Measurements from ENCODE around the gene LCP2.

- no peak for TF ChIP-seq POLR2A (IDR thresholded peaks at IDR 0.05; ENCODE audit: low read length)
- TF ChIP-seq GATA1 (IDR thresholded peaks at IDR 0.05; ENCODE audit: low read depth, low read length): no peak
These were observed 71.4 kb downstream of the LCP2 start for GRCh38 chr5:170226129-170226615.
